OCI-LY3 (cell line): ENCODE measurements around the gene CFAP57.

ENCODE experiments used
- CTCF ChIP-seq: fragments of 200-600, 300-600 bp; sonication (generic); IDR thresholded peaks from 2 replicates; pipeline ENCODE4 v1.5.1; 2014; ENCODE audit warnings: antibody characterized with exemption, low read length, low read depth
- EZH2phosphoT487 ChIP-seq: fragments of 200-600 bp; shearing (Covaris generic); IDR thresholded peaks from 2 replicates; pipeline ENCODE4 v1.6.1; 2018; ENCODE audit warnings: antibody characterized with exemption, mixed run types, low read depth

DNA sequence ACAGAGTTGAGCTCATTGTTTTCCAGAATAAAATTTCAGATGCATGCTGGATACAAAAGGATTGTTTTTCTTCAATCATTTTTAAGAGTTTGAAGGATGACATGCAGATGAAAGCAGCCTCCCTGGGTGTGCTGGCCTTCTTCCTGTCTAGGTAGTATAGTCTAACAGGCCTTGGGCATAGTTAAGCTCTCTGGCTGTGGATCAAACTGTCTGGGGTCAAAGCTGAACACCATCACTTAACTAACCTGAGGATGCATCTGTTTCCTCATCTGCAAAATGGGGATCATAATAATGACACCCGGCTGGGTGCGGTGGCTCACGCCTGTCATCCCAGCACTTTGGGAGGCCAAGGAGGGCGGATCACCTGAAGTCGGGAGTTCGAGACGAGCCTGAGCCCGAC, 122.6 kb downstream of the CFAP57 start:
- TF ChIP-seq CTCF (no peak), EZH2phosphoT487 (no peak)
